ENCODE results near the gene EEFSEC.

- TF ChIP-seq CTCF (conservative IDR thresholded peaks at IDR 0.05) (no peak), ZFX (IDR thresholded peaks at IDR 0.05) (no peak)
Observed at GRCh38 chr3:128354788-128355542, 201.7 kb downstream of the EEFSEC start.
